DMS 273 treated with DMSO at 0.1 percent for 48 hours (cell line): ENCODE measurements around the gene BNC2.
"Not testable (repeated sequence)": the region's sequence is repeated elsewhere in the genome, so short reads cannot be mapped to it uniquely, and the experiment has no call there.

Experiments used
- DNase-seq: peaks from one replicate; lab custom pipeline; 2025; lab: John Stamatoyannopoulos, UW

The BNC2 gene

GRCh38 chr9:16543225-16543624, 327.2 kb downstream of the BNC2 start:
- no peak for DNase-seq

GRCh38 chr9:16542290-16542689, 328.2 kb downstream of the BNC2 start:
- no peak for DNase-seq

- DNase-seq: no peak
Measured at GRCh38 chr9:16540743-16541613, 329.5 kb downstream of the BNC2 start.

GRCh38 chr9:16539626-16540025, 330.8 kb downstream of the BNC2 start:
- DNase-seq: not testable (repeated sequence)

- no peak for DNase-seq
Measured at GRCh38 chr9:16535555-16535954, 334.9 kb downstream of the BNC2 start.

- no peak for DNase-seq
Measured at GRCh38 chr9:16532681-16533450, 337.6 kb downstream of the BNC2 start.

GRCh38 chr9:16532272-16532671, 338.2 kb downstream of the BNC2 start:
- peak; percentile 26 for DNase-seq

- DNase-seq: peak; percentile 70
Measured at GRCh38 chr9:16530669-16531642, 339.5 kb downstream of the BNC2 start.

GRCh38 chr9:16527573-16527972, 342.9 kb downstream of the BNC2 start:
- no peak for DNase-seq

- no peak for DNase-seq
Measured at GRCh38 chr9:16526380-16526779, 344.1 kb downstream of the BNC2 start.

GRCh38 chr9:16524823-16525222, 345.6 kb downstream of the BNC2 start:
- DNase-seq: no peak

GRCh38 chr9:16524078-16524477, 346.4 kb downstream of the BNC2 start:
- no peak for DNase-seq

GRCh38 chr9:16521868-16522411, 348.5 kb downstream of the BNC2 start:
- no peak for DNase-seq

- no peak for DNase-seq
Measured at GRCh38 chr9:16519001-16519400, 351.5 kb downstream of the BNC2 start.

GRCh38 chr9:16516891-16517290, 353.6 kb downstream of the BNC2 start:
- no peak for DNase-seq

- DNase-seq: no peak
Measured at GRCh38 chr9:16515879-16516301, 354.6 kb downstream of the BNC2 start.

GRCh38 chr9:16515207-16515606, 355.3 kb downstream of the BNC2 start:
- no peak for DNase-seq

GRCh38 chr9:16514131-16514530, 356.3 kb downstream of the BNC2 start:
- no peak for DNase-seq

- no peak for DNase-seq
Measured at GRCh38 chr9:16512281-16512680, 358.2 kb downstream of the BNC2 start.

- no peak for DNase-seq
Measured at GRCh38 chr9:16510482-16510881, 360.0 kb downstream of the BNC2 start.

- DNase-seq: no peak
Measured at GRCh38 chr9:16509997-16510396, 360.5 kb downstream of the BNC2 start.

GRCh38 chr9:16505199-16505598, 365.3 kb downstream of the BNC2 start:
- DNase-seq: no peak
